A673 (cell line): Measurements from ENCODE around the gene BCL2L1. TPM values are rescaled to one million over a fixed set of nuclear protein-coding genes. Genes with fewer than 3 reads are reported as not detected.

ENCODE experiments used
- BruUV-seq: library from RNA; stranded (reverse); fragments of 400-500 nt; replicated peaks from 2 replicates; lab custom pipeline; 2021; lab: Mats Ljungman, UMichigan
- CTCF ChIA-PET: fragments of 300-600 bp; sonication (Branson Sonifier 250); formaldehyde crosslinking; loops from one replicate; lab custom pipeline; 2022; ENCODE audit warnings: antibody characterized with exemption; lab: Charles Lee
- POLR2A ChIA-PET: fragments of 300-600 bp; sonication (Branson Sonifier 250); formaldehyde crosslinking; loops from one replicate; lab custom pipeline; 2022; ENCODE audit warnings: antibody characterized with exemption; ENCODE audit not compliant: low non-redundant PET; lab: Charles Lee
- DNase-seq: peaks from one replicate; pipeline ENCODE4 v3.0.0-alpha.2; 2015; ENCODE audit warnings: low spot score
- H3K27ac ChIP-seq: fragments of 200-600 bp; sonication (generic); 2 replicates; pipeline ENCODE4 v1.5.1; 2016; ENCODE audit warnings: mixed run types, low read depth, mild to moderate bottlenecking, mixed read lengths, antibody characterized with exemption, low read length; ENCODE audit not compliant: poor library complexity, severe bottlenecking
- H3K27me3 ChIP-seq: fragments of 200-600 bp; sonication (generic); replicated peaks from 2 replicates; pipeline ENCODE4 v1.6.1; 2017; ENCODE audit warnings: mixed run types, low read depth, mild to moderate bottlenecking, mixed read lengths, antibody characterized with exemption, low read length; ENCODE audit not compliant: insufficient read depth, poor library complexity
- H3K36me3 ChIP-seq: fragments of 200-600 bp; sonication (generic); 2 replicates; pipeline ENCODE4 v1.6.1; 2016; ENCODE audit warnings: mixed run types, mild to moderate bottlenecking, mixed read lengths, antibody characterized with exemption, low read length; ENCODE audit not compliant: insufficient read depth, poor library complexity, severe bottlenecking
- H3K4me1 ChIP-seq: fragments of 200-600 bp; sonication (generic); 2 replicates; pipeline ENCODE4 v1.6.1; 2017; ENCODE audit warnings: mixed run types, mild to moderate bottlenecking, mixed read lengths, antibody characterized with exemption, low read length; ENCODE audit not compliant: insufficient read depth, poor library complexity, severe bottlenecking
- H3K4me3 ChIP-seq: fragments of 200-600 bp; sonication (generic); 2 replicates; pipeline ENCODE4 v1.5.1; 2016; ENCODE audit warnings: low read depth, mixed run types, mild to moderate bottlenecking, mixed read lengths, low read length; ENCODE audit not compliant: poor library complexity, severe bottlenecking
- H3K9me3 ChIP-seq: fragments of 200-600 bp; sonication (generic); 2 replicates; pipeline ENCODE4 v1.6.1; 2016; ENCODE audit warnings: mixed run types, low read depth, mild to moderate bottlenecking, mixed read lengths, antibody characterized with exemption, low read length; ENCODE audit not compliant: poor library complexity, severe bottlenecking
- EZH2 ChIP-seq: fragments of 200-600 bp; sonication (generic); IDR thresholded peaks from 2 replicates; pipeline ENCODE4 v1.6.1; 2017; ENCODE audit warnings: borderline replicate concordance, low read depth, mild to moderate bottlenecking, mixed read lengths, antibody characterized with exemption, low read length; ENCODE audit not compliant: poor library complexity, severe bottlenecking
- intact Hi-C: fragments of 100-400 bp; cut with micrococcal nuclease; formaldehyde crosslinking; loops from one replicate; pipeline ENCODE4 v1.10.0; 2022; ENCODE audit not compliant: unreplicated experiment
- total RNA-seq: library from RNA; stranded (reverse); gene quantifications from 2 replicates; pipeline ENCODE4 v1.2.3, GENCODE V29; 2021
- TF ChIP-seq, protein P1 (sequence below): fragments of 300-800, 200-600 bp; sonication (generic); conservative IDR thresholded peaks from 2 replicates; pipeline ENCODE4 v1.5.1; 2017; ENCODE audit warnings: low read depth, mild to moderate bottlenecking, antibody characterized with exemption, low read length, moderate library complexity, mixed read lengths

The BCL2L1 gene
- total RNA-seq, 1 experiment from 2014 or later: 47.8 TPM

DNA sequence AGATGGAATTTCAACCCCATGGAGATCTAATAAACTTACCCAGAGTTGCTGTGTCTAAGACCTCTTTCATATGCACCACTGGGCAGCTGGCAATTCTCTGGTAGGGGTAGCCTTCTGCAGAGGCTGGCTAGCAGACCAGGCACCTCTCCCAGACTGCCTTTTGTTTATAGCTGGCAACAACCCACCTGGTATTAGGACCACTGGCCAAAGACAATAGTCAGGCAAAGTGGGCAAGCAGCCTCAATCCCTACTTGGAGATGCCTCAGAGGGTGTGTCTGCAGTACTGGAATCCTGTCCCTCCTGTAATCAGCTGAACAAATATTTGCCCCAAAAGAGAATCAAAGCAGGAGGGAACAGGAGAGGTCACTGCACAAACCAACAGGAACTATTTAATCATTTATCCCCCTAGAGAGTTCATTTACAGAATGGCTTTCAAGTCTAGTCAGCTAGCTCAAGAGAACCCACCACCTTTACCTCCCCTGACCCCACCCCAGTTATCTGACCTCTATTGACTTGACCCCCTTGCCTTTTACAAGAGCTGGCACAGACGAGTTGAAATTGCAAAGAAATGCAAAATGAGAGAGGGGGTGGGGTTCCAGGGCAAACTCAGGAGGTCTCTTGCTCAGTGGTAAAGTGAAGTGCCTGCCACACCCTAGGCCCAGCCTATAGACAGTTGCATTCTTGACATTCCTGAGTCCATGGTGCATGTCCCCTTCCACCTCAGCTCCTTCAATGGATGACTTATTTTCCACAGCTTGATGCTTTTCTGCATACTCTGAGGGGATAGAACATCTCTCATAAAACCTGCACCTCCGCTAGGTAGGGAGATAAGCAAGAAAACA, 2.8 kb downstream of the BCL2L1 start:
- peak overlapping the region; percentile 53 for H3K27ac ChIP-seq
- CTCF ChIA-PET: interaction anchor here (0.7 to 1.2 kb wide), 2 partner anchors 58 to 86 kb away, joined by 3 to 8 read pairs; no protein-coding TSS in a partner anchor
- no TSS peak for BruUV-seq
- TF ChIP-seq, protein P1, sequence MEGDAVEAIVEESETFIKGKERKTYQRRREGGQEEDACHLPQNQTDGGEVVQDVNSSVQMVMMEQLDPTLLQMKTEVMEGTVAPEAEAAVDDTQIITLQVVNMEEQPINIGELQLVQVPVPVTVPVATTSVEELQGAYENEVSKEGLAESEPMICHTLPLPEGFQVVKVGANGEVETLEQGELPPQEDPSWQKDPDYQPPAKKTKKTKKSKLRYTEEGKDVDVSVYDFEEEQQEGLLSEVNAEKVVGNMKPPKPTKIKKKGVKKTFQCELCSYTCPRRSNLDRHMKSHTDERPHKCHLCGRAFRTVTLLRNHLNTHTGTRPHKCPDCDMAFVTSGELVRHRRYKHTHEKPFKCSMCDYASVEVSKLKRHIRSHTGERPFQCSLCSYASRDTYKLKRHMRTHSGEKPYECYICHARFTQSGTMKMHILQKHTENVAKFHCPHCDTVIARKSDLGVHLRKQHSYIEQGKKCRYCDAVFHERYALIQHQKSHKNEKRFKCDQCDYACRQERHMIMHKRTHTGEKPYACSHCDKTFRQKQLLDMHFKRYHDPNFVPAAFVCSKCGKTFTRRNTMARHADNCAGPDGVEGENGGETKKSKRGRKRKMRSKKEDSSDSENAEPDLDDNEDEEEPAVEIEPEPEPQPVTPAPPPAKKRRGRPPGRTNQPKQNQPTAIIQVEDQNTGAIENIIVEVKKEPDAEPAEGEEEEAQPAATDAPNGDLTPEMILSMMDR: no peak
- no peak for TF ChIP-seq EZH2
- peaks cover 56% of the 10 kb centered on the region for H3K4me1 ChIP-seq
- no peaks in the 10 kb centered on the region for H3K9me3 ChIP-seq
- no peaks in the 10 kb centered on the region for H3K27me3 ChIP-seq
- peak overlapping the region; percentile 66 for H3K4me3 ChIP-seq
- intact Hi-C loops: no loop called here
- POLR2A ChIA-PET: interaction anchor here (0.6 kb wide), 1 partner anchor 1751 kb away, joined by 4 read pairs; no protein-coding TSS in a partner anchor
- H3K36me3 ChIP-seq: peaks cover 3% of the 10 kb centered on the region
- DNase-seq: peak; percentile 62

DNA sequence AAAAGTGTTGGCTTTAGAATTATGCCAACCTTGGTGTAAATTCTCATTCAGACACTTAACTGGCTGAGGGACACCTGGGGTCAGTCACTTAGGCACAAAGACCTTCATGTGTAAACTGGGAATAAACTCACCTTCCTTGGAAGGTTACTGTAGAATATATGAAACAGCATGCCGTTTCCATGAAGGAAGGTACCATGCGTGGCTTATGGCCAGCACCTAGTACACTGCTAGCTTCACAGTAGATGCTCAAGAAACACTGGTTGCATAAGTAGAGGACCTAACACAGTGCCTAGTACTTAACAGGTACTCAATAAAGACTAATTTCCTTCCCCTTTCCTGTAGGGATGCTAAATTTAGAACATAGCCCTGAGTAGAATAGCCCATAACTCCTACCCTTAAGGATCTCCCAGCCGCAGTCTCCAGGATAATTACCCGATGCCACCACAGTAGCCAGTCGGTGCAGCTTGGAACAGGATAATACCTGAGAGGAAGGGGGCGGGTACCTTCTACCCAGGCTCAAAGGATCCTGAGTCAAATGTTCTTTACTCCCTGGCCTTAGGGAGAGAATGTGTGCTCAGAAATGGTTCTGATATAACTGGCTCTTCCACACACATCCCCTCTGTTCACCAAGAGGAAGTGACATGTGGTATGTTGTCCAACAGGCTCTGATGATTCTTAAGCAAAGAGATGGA, 3.6 kb downstream of the BCL2L1 start:
- CTCF ChIA-PET: no interaction called here
- POLR2A ChIA-PET: no interaction called here
- TF ChIP-seq, protein P1: no peak
- TF ChIP-seq EZH2: no peak
- no peak for DNase-seq
- intact Hi-C loops: no loop called here
- Histone ChIP-seq H3K4me1 (peaks cover 60% of the 10 kb centered on the region), H3K27me3 (no peaks in the 10 kb centered on the region), H3K36me3 (peaks cover 3% of the 10 kb centered on the region), H3K9me3 (no peaks in the 10 kb centered on the region), H3K4me3 (no peak overlapping the region), H3K27ac (no peak overlapping the region)
- BruUV-seq: no TSS peak

DNA sequence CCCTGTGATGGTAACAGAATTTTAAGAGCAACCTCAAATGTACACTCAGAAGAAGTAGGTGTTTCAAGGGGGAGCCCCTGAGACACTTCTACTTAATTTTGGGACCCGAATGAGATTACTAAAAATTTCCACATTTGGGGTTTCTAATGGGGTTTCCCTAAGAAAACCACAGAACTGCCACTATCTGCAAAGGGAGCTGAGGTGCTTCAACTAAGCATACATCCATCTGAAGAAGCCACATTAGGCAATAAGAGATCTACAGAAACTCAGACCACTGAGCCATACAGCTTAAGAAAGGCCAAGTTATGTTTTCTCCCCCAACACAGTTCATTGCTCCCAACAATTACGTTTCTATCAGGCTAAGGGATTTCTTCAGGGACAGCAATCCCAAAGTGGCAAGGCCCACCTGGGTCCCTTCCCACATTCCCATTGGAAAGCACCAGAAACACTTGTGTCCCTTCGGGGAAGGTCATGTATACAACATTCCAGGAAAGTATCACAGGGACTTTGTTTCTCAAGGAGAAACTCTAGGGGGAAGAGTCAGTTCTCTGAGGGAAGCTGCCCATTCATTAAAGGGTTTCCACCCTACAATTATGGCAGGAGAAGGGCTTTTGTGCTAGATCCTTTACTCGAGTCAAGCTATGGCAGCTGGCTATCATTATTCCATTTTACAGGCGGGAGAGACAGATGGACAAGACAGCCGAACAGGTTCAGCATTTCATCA, 5.0 kb downstream of the BCL2L1 start:
- TF ChIP-seq, protein P1: no peak
- no peak for TF ChIP-seq EZH2
- Histone ChIP-seq H3K27me3 (no peaks in the 10 kb centered on the region), H3K4me3 (no peak overlapping the region), H3K36me3 (peaks cover 3% of the 10 kb centered on the region), H3K9me3 (no peaks in the 10 kb centered on the region), H3K4me1 (peaks cover 74% of the 10 kb centered on the region), H3K27ac (no peak overlapping the region)
- no TSS peak for BruUV-seq
- DNase-seq: no peak
- ChIA-PET CTCF (no interaction called here), POLR2A (no interaction called here)
- intact Hi-C loops: no loop called here
